T-helper 1 cell treated with Interleukin-12 subunit alpha and Interleukin-12 subunit beta and Interleukin-4 antibody, amounts not matched to agents 30 μg/mL and 1 μg/mL, for 36 hours (primary cell): ENCODE measurements around the gene BRIP1.
"Not testable (repeated sequence)": the region's sequence is repeated elsewhere in the genome, so short reads cannot be mapped to it uniquely, and the experiment has no call there.

Source experiments
- H3K27ac Mint-ChIP-seq: one replicate; pipeline ENCODE4 v1.8.0; 2021; ENCODE audit warnings: mild to moderate bottlenecking, mixed read lengths
- H3K27me3 Mint-ChIP-seq: one replicate; pipeline ENCODE4 v1.8.0; 2021; ENCODE audit warnings: low read depth, mixed read lengths
- H3K36me3 Mint-ChIP-seq: one replicate; pipeline ENCODE4 v1.8.0; 2021; ENCODE audit warnings: low read depth, mixed read lengths
- H3K4me1 Mint-ChIP-seq: one replicate; pipeline ENCODE4 v1.8.0; 2021; ENCODE audit warnings: low read depth, mixed read lengths
- H3K4me3 Mint-ChIP-seq: one replicate; pipeline ENCODE4 v1.8.0; 2021; ENCODE audit warnings: mild to moderate bottlenecking, moderate library complexity, mixed read lengths
- H3K9me3 Mint-ChIP-seq: one replicate; pipeline ENCODE4 v1.8.0; 2021; ENCODE audit warnings: mixed read lengths

BRIP1 gene

DNA sequence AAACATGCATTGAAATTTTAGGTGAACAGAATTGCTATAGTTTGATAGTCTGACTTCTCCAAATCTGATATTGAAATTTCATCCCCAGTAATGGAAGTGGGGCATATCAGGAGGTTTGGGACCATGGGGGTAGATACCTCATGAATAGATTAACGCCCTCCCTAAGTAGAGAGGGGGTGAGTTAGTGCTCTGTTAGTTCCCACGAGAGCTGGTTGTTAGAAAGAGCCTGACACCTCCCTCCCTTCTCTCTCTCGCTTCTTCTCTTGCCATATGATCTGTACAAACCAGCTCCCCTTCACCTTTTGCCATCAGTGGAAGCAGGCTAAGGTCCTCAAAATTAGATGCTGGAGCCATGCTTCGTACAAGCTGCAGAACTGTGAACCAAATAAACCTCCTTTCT, 78.8 kb downstream of the BRIP1 start:
- H3K4me1 Mint-ChIP-seq, result no peaks in the 10 kb centered on the region
- H3K36me3 Mint-ChIP-seq, result peaks cover 3% of the 10 kb centered on the region
- H3K4me3 Mint-ChIP-seq, result no peak overlapping the region
- H3K9me3 Mint-ChIP-seq, result no peaks in the 10 kb centered on the region
- H3K27ac Mint-ChIP-seq, result no peak overlapping the region
- no peaks in the 10 kb centered on the region for H3K27me3 Mint-ChIP-seq

DNA sequence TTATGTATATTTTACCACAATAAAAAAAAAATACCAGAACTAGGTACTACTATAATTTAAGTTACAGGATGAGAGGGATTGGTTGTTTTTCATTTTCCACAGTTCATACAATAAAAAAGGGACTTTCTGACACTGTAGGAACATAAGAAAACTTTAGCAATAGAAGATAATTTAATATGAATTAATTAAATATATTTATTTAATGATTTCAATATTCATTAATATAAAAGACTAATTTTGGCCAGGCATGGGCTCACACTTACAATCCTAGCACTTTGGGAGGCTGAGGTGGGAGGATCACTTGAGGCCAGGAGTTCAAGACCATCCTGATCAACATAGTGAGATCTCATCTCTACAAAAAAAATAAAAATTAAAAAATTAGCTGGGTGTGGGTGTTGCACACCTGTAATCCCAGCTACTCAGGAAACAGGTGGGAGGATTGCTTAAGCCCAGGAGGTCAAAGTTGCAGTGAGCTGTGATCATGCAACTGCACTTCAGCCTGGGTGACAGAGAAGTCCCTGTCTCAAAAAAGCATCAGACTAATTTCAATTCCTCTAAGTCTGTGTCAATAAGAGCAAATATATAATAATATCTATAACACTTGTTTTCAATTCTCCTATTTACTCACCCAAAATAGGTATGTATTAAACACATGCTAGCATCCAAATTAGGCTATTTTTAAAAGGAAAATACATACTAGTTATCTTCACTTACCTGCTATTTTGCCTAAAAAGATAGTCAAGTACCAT, 79.6 kb downstream of the BRIP1 start:
- no peak overlapping the region for H3K4me3 Mint-ChIP-seq
- H3K36me3 Mint-ChIP-seq, result peaks cover 4% of the 10 kb centered on the region
- H3K27ac Mint-ChIP-seq, result no peak overlapping the region
- H3K27me3 Mint-ChIP-seq, result no peaks in the 10 kb centered on the region
- no peaks in the 10 kb centered on the region for H3K4me1 Mint-ChIP-seq
- no peaks in the 10 kb centered on the region for H3K9me3 Mint-ChIP-seq

DNA sequence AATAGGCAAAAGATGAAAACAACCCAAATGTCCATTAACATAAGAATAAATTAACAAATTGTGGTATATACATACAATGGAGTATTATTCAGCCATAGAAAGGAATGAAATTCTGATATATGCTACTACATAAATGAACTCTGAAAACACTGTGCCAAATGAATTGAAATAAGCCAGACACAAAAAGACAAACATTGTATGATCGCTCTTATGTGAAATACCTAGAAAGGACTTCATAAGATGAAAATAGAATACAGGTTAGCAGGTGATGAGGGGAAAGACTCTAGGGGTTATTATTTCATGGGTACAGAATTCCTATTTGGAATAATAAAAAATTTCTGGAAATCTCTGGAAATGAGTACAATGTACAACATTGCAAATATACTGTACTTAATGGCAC, 80.2 kb downstream of the BRIP1 start:
- Mint-ChIP-seq H3K36me3 (peaks cover 4% of the 10 kb centered on the region), H3K9me3 (no peaks in the 10 kb centered on the region), H3K27ac (no peak overlapping the region), H3K4me1 (no peaks in the 10 kb centered on the region), H3K4me3 (no peak overlapping the region), H3K27me3 (no peaks in the 10 kb centered on the region)

DNA sequence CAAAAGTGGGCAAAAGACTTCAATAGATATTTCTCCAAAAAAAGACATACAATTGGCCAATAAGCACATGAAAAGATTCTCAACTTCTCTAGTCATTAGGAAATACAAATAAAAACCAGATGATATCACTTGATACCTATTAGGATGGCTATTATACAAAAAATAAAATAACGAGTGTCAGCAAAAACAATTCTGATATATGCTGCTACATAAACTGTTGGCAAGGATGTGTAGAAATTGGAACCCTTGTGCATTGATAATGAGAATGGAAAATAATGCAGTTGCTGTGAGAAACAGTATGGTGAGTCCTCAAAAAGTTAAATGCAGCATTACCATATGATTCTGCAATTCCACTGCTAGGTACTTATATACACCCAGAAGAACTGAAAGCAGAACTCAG, 80.6 kb downstream of the BRIP1 start:
- H3K4me3 Mint-ChIP-seq, result no peak overlapping the region
- H3K4me1 Mint-ChIP-seq, result no peaks in the 10 kb centered on the region
- H3K27me3 Mint-ChIP-seq, result no peaks in the 10 kb centered on the region
- H3K27ac Mint-ChIP-seq, result no peak overlapping the region
- peaks cover 4% of the 10 kb centered on the region for H3K36me3 Mint-ChIP-seq
- H3K9me3 Mint-ChIP-seq, result no peaks in the 10 kb centered on the region

DNA sequence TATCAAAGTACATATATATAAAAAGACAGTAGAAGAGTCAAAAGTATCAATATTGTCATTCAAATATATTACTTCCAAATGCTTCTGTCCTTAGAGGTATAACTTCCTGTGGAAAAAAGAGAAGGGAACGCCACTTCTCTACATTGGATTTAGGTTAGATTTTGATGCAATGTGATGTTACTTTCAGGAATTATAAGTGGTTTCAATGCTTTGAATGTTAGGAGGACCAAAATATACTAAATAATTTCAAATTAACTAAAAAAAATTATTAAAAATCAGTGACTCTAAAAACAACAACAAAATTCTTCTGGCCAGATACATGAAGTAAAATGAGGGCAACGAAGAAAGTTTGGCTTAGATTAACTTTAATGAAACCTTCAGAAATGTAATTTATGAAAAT, 88.0 kb downstream of the BRIP1 start:
- Mint-ChIP-seq H3K9me3 (peaks cover 18% of the 10 kb centered on the region), H3K27ac (no peak overlapping the region), H3K4me3 (no peak overlapping the region), H3K27me3 (no peaks in the 10 kb centered on the region), H3K36me3 (peaks cover 28% of the 10 kb centered on the region), H3K4me1 (no peaks in the 10 kb centered on the region)

DNA sequence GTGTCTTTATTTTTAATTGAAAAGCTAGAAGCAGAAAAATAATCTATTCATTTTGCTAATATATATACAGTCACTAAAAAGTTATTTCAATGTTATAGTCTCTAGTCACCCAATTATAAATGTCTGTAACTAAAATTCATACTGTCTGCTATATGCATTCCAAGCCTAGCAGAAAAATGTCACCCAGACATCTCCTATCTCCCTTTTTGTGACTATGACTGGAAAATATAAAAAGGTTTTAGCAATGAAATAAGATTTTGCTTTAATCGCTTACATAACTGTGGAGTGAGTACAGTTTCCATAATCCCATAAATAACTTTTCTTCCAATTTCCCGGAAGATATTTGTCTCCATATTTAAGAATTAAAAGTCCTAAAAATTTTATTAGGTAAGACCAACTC, 88.6 kb downstream of the BRIP1 start:
- peaks cover 33% of the 10 kb centered on the region for H3K36me3 Mint-ChIP-seq
- H3K27me3 Mint-ChIP-seq, result no peaks in the 10 kb centered on the region
- H3K4me1 Mint-ChIP-seq, result no peaks in the 10 kb centered on the region
- H3K27ac Mint-ChIP-seq, result no peak overlapping the region
- H3K9me3 Mint-ChIP-seq, result peaks cover 21% of the 10 kb centered on the region
- H3K4me3 Mint-ChIP-seq, result no peak overlapping the region

DNA sequence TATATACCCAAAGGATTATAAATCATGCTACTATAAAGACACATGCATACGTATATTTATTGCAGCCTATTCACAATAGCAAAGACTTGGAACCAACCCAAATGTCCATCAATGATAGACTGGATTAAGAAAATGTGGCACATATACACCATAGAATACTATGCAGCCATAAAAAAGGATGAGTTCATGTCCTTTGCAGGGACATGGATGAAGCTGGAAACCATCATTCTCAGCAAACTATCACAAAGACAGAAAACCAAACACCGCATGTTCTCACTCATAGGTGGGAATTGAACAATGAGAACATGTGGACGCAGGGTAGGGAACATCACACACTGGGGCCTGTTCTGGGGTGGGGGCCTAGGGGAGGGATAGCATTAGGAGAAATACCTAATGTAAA, 89.2 kb downstream of the BRIP1 start:
- not testable (repeated sequence) for H3K4me3 Mint-ChIP-seq
- Mint-ChIP-seq H3K36me3 (peaks cover 37% of the 10 kb centered on the region), H3K9me3 (peaks cover 21% of the 10 kb centered on the region)

DNA sequence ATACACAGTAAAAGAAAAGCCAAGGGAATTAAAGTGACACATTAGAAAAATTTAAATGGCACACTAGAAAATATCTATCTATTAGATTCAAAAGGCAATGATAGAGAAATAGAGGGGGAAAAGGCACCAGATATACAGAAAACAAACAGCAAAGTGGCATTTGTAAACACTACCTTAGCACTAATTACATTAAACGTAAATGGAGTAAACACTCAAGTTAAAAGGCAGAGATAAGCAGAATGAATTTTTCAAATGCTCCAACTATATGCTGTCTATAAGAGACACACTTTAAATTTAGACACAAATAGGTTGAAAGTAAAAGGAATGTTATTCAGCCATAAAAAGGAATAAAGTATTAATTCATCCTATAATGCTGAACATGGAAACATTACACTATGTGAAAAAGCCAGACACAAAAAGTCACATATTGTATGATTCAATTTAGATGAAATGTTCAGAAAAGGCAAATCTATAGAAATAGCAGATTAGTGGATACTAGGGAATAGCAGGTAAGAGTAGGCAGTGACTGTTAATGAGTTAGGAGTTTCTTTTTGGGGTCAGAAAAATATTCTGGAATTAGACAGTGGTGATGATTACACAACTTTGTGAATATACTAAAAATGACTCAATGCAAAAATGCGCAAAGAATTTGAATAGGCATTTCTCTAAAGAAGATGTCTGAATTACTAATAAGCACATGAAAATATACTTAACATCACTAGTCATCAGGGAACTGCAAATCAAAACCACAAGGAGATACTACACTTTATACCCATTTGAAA, 92.4 kb downstream of the BRIP1 start:
- Mint-ChIP-seq H3K4me1 (no peaks in the 10 kb centered on the region), H3K9me3 (peaks cover 21% of the 10 kb centered on the region), H3K36me3 (peaks cover 46% of the 10 kb centered on the region), H3K4me3 (no peak overlapping the region), H3K27me3 (no peaks in the 10 kb centered on the region), H3K27ac (no peak overlapping the region)

More for the DNA sequence above, 89.2 kb downstream of the BRIP1 start:
- not testable (repeated sequence) for H3K27ac Mint-ChIP-seq, H3K4me1 Mint-ChIP-seq, H3K27me3 Mint-ChIP-seq

DNA sequence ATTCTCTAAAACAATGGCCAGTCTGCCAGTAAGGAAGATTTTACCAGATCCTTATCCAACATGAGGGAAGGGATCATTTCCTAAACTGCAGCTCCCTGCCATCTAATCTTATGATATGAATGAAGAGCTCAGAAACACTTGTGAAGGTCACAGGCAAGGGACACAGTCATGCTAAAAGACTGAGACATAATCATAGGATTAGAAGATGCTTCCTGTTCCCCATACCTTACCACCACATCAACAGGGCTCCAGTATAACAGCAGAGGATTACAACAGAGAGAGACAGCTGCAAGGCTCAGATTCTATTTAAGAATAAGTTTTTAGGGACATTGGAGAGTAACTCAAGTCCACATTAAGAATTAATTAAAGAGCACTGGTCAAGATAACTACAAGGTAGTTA, 93.3 kb downstream of the BRIP1 start:
- Mint-ChIP-seq H3K27me3 (no peaks in the 10 kb centered on the region), H3K9me3 (peaks cover 21% of the 10 kb centered on the region), H3K36me3 (peaks cover 46% of the 10 kb centered on the region), H3K27ac (no peak overlapping the region), H3K4me3 (no peak overlapping the region), H3K4me1 (no peaks in the 10 kb centered on the region)

DNA sequence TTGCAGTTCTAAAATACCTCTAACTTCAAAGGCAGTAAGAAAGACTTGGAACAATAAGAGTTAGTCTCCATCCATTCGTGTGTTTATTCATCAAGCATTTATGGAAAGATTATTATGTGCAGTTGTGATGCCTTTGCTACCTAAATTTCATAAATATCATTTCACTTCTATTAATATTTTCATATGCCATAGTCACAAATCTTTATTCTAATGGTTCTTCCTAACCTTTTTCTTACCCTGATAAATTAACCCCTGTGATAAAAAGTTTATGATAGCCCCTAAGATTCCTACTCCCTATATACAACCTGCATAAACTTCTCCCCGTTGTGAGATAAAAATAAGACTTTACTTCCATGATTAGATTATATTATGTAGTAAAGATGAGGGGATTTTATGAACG, 94.9 kb downstream of the BRIP1 start:
- H3K9me3 Mint-ChIP-seq, result peaks cover 21% of the 10 kb centered on the region

DNA sequence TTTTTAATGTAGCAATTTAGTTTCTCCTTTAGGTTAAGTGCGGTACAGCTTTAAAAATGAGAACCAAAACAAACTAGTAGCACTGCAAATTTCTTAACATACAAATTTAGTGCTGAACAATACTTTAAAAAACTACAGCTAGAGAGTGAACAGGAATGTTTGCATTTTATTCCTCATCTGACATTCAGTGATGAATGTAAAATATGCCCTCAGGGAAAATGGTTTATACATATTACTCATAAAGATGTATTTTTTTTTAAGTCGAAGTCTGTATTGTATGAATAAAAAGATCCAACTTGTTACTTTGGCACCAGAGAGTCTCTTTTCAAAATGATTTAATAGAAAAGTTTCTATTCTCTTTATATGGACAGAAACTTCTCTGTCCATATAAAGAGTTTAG, 96.8 kb downstream of the BRIP1 start:
- H3K27me3 Mint-ChIP-seq, result no peaks in the 10 kb centered on the region
- H3K4me1 Mint-ChIP-seq, result no peaks in the 10 kb centered on the region
- H3K4me3 Mint-ChIP-seq, result no peak overlapping the region
- H3K36me3 Mint-ChIP-seq, result peaks cover 52% of the 10 kb centered on the region
- H3K9me3 Mint-ChIP-seq, result peaks cover 27% of the 10 kb centered on the region
- no peak overlapping the region for H3K27ac Mint-ChIP-seq

More for the DNA sequence above, 94.9 kb downstream of the BRIP1 start:
- no peak overlapping the region for H3K4me3 Mint-ChIP-seq
- peaks cover 44% of the 10 kb centered on the region for H3K36me3 Mint-ChIP-seq
- H3K27ac Mint-ChIP-seq, result no peak overlapping the region
- H3K4me1 Mint-ChIP-seq, result no peaks in the 10 kb centered on the region
- H3K27me3 Mint-ChIP-seq, result no peaks in the 10 kb centered on the region

DNA sequence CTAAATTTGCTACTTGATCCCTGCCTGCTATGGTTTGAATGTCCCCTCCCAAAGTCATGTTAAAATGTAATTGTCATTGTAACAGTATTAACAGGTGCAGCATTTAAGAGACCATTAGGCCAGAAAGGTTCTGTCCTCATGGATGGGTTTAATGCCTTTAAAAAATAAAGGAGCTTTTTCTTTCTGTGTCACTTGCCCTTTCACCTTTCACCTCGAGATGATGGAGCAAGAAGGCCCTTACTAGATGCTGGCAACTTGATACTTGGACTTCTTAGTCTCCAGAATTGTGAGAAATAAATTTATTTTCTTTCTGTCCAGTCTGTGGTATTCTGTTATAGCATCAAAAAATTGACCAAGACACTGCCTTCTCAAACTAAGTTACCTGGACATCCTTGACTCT, 98.5 kb downstream of the BRIP1 start:
- no peaks in the 10 kb centered on the region for H3K4me1 Mint-ChIP-seq
- no peak overlapping the region for H3K4me3 Mint-ChIP-seq
- peaks cover 16% of the 10 kb centered on the region for H3K9me3 Mint-ChIP-seq
- peaks cover 47% of the 10 kb centered on the region for H3K36me3 Mint-ChIP-seq
- H3K27me3 Mint-ChIP-seq, result no peaks in the 10 kb centered on the region
- no peak overlapping the region for H3K27ac Mint-ChIP-seq

DNA sequence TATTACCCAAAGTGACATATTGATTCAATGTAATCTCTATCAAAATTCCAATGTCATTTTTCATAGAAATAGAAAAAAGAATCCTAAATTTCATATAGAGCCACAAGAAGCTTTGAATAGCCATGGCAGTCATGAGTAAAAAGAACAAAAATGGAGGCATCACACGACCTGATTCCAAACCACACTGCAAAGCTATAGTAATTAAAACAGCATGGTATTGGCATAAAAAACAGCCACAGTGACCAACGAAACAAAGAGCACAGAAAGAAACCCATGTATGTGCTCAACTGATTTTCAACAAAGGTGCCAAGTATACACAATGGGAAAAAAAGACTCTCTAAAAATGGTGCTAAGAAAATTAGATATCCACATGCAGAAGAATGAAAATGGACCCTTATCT, 101.5 kb downstream of the BRIP1 start:
- H3K4me1 Mint-ChIP-seq, result peaks cover 9% of the 10 kb centered on the region
- H3K4me3 Mint-ChIP-seq, result no peak overlapping the region
- peaks cover 39% of the 10 kb centered on the region for H3K36me3 Mint-ChIP-seq
- H3K27me3 Mint-ChIP-seq, result no peaks in the 10 kb centered on the region
- peaks cover 16% of the 10 kb centered on the region for H3K9me3 Mint-ChIP-seq
- H3K27ac Mint-ChIP-seq, result no peak overlapping the region

DNA sequence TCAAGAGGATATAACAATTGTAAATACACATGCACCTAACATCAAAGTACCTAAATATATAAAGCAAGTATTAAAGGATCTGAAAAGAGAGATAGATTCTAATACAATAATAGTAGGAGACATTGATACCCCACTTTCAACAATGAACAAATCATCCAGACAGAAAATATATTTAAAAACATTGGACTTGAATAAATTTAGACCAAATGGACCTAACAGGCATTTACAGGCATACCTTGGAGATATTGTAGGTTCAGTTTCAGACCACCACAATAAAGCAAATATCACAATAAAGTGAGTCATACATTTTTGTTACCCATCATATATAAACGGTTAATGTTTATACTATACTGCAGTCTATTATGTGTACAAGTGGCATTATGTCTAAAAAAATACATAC, 104.0 kb downstream of the BRIP1 start:
- no peaks in the 10 kb centered on the region for H3K27me3 Mint-ChIP-seq
- H3K9me3 Mint-ChIP-seq, result peaks cover 16% of the 10 kb centered on the region
- H3K4me1 Mint-ChIP-seq, result peaks cover 9% of the 10 kb centered on the region
- no peak overlapping the region for H3K4me3 Mint-ChIP-seq
- peaks cover 41% of the 10 kb centered on the region for H3K36me3 Mint-ChIP-seq
- no peak overlapping the region for H3K27ac Mint-ChIP-seq

DNA sequence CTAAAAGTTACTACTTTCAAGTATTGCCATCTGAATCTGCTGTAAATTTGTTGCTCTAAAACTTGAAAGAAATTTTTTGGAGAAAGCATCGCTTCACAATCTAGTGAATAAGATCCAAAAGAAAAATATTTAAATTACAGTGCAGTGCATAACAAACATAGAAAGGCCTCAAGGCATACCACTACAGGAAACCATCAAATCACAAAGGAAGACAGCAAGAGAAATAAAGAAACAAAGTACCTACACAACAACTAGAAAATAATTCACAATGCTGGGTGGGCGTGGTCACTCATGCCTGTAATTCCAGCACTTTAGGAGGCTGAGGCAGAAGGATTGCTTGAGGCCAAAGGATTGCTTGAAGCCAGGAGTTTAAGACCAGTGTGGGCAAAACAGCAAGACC, 104.9 kb downstream of the BRIP1 start:
- H3K36me3 Mint-ChIP-seq, result peaks cover 39% of the 10 kb centered on the region
- H3K27me3 Mint-ChIP-seq, result no peaks in the 10 kb centered on the region
- peaks cover 9% of the 10 kb centered on the region for H3K4me1 Mint-ChIP-seq
- no peak overlapping the region for H3K27ac Mint-ChIP-seq
- H3K4me3 Mint-ChIP-seq, result no peak overlapping the region
- peaks cover 13% of the 10 kb centered on the region for H3K9me3 Mint-ChIP-seq
